Tibial nerve (tissue), 4 donors: ENCODE measurements around the gene ENDOU. TPM values are rescaled to one million over a fixed set of nuclear protein-coding genes. Genes with fewer than 3 reads are reported as not detected.
A peak's percentile ranks its signal among the peaks of the same experiment; 100 is the strongest.

Experiments used
- DNase-seq, 2 donors: peaks; one replicate each; pipeline ENCODE4 v3.0.0-alpha.2; 2019; ENCODE audit warnings: low spot score in 2 of 2
- H3K27ac ChIP-seq, 4 donors: fragments of 200-600 bp; sonication (generic) in 3 of 4; one replicate each; pipeline ENCODE4 v1.5.1; 2017 to 2019; ENCODE audit warnings: mild to moderate bottlenecking in 1 of 4
- H3K27me3 ChIP-seq, 2 donors: fragments of 200-600 bp; sonication (generic) in 1 of 2; one replicate each; pipeline versions ENCODE4 v1.5.1 to v1.6.0; 2017 to 2019
- H3K36me3 ChIP-seq, 3 donors: fragments of 200-600 bp; sonication (generic); one replicate each; pipeline ENCODE4 v1.5.1; 2018 to 2019
- H3K4me1 ChIP-seq, 4 donors: fragments of 200-600 bp; sonication (generic) in 3 of 4; one replicate each; pipeline ENCODE4 v1.5.1; 2017 to 2019
- H3K4me3 ChIP-seq, 4 donors: fragments of 200-600 bp; sonication (generic) in 3 of 4; one replicate each; pipeline ENCODE4 v1.5.1; 2017 to 2019; ENCODE audit warnings: mild to moderate bottlenecking in 1 of 4, moderate library complexity in 1 of 4
- H3K9me3 ChIP-seq, 4 donors: fragments of 200-600 bp; sonication (generic) in 3 of 4; one replicate each; pipeline ENCODE4 v1.5.1; 2017 to 2019
- CTCF ChIP-seq, 5 experiments: fragments of 200-600 bp in 3 of 5; fragments of 450-650 bp in 2 of 5; sonication (generic) in 3 of 5; IDR thresholded peaks; one replicate each; pipeline ENCODE4 v1.5.1; 2016 to 2019; ENCODE audit warnings: antibody characterized with exemption in 5 of 5, mild to moderate bottlenecking in 3 of 5, moderate library complexity in 2 of 5
- EP300 ChIP-seq, 2 donors: sonication (generic); formaldehyde crosslinking; IDR thresholded peaks; one replicate each; pipeline ENCODE4 v1.6.1; 2017; ENCODE audit warnings: antibody characterized with exemption in 2 of 2, mild to moderate bottlenecking in 1 of 2
- POLR2A ChIP-seq, 2 donors: fragments of 450-650 bp; IDR thresholded peaks; one replicate each; pipeline ENCODE4 v1.6.1; 2017; ENCODE audit warnings: antibody characterized with exemption in 2 of 2, mild to moderate bottlenecking in 2 of 2, moderate library complexity in 2 of 2
- WGBS, 2 donors: methylation state at CpG; one replicate each; pipeline ENCODE4 v1.1.5; 2018; 5-methylcytosine and 5-hydroxymethylcytosine counted together
- total RNA-seq, 4 donors: library from RNA; depleted of rRNA; stranded (reverse); fragments of >200 nt; gene quantifications; one replicate each; pipeline ENCODE4 v1.1.0, GENCODE V29; 2016

Gene ENDOU
- total RNA-seq, 4 donors from 2014 or later = 0.30 to 1.2 (median 0.42) TPM; not detected in 1

- whole genome bisulfite sequencing, 2 donors = 15 to 16% methylated on average over 17 of the region's 17 CpGs
- H3K9me3 ChIP-seq = no peaks in the 10 kb centered on the region
- H3K27me3 ChIP-seq = no peaks in the 10 kb centered on the region
- peak overlapping the region; percentile 40 to 99 (median 84) for H3K4me3 ChIP-seq
- H3K36me3 ChIP-seq = no peaks in the 10 kb centered on the region
- H3K27ac ChIP-seq = peak overlapping the region in 3 of 4 donors; percentile 53 to 90 (median 87)
- peaks cover 0 to 58% (median 39%) of the 10 kb centered on the region in 4 donors for H3K4me1 ChIP-seq
- TF ChIP-seq EP300 (IDR thresholded peaks at IDR 0.05) (no peak), CTCF (IDR thresholded peaks at IDR 0.05) (no peak), POLR2A (IDR thresholded peaks at IDR 0.05) (no peak)
- no peak for DNase-seq
Observed at GRCh38 chr12:47772738-47773061, 47.4 kb upstream of the ENDOU start.

- peak overlapping the region in 2 of 4 donors; percentile 40 to 99 for H3K4me3 ChIP-seq
- no peaks in the 10 kb centered on the region for H3K9me3 ChIP-seq
- no peaks in the 10 kb centered on the region for H3K36me3 ChIP-seq
- H3K27me3 ChIP-seq = no peaks in the 10 kb centered on the region
- H3K4me1 ChIP-seq = peaks cover 0 to 53% (median 34%) of the 10 kb centered on the region in 4 donors
- whole genome bisulfite sequencing, 2 donors = 81 to 88% methylated on average over 13 of the region's 13 CpGs
- TF ChIP-seq EP300 (IDR thresholded peaks at IDR 0.05) = no peak
- peak overlapping the region in 1 of 4 donors; percentile 90 for H3K27ac ChIP-seq
- DNase-seq = no peak
Observed at GRCh38 chr12:47772094-47772660, 46.9 kb upstream of the ENDOU start.

- TF ChIP-seq POLR2A (IDR thresholded peaks at IDR 0.05) (no peak), CTCF (IDR thresholded peaks at IDR 0.05) (no peak)
- Histone ChIP-seq H3K27ac (no peak overlapping the region), H3K36me3 (no peaks in the 10 kb centered on the region), H3K27me3 (no peaks in the 10 kb centered on the region), H3K4me1 (peaks cover 0 to 44% (median 25%) of the 10 kb centered on the region in 4 donors), H3K9me3 (no peaks in the 10 kb centered on the region), H3K4me3 (no peak overlapping the region)
- WGBS, 2 donors = 79 to 88% methylated on average over 6 of the region's 6 CpGs
- DNase-seq = no peak
Observed at GRCh38 chr12:47771304-47771703, 46.0 kb upstream of the ENDOU start.

GRCh38 chr12:47770086-47770726 is 44.9 kb upstream of the ENDOU start:
- H3K9me3 ChIP-seq = no peaks in the 10 kb centered on the region
- H3K4me1 ChIP-seq = peaks cover 0 to 33% (median 15%) of the 10 kb centered on the region in 4 donors
- WGBS, 2 donors = 74 to 78% methylated on average over 3 of the region's 3 CpGs
- H3K36me3 ChIP-seq = no peaks in the 10 kb centered on the region
- TF ChIP-seq CTCF (IDR thresholded peaks at IDR 0.05) (no peak), EP300 (IDR thresholded peaks at IDR 0.05) (peak in 1 of 2 donors; percentile 34)
- no peak overlapping the region for H3K4me3 ChIP-seq
- H3K27ac ChIP-seq = peak overlapping the region in 2 of 4 donors; percentile 5 to 32
- no peak for DNase-seq
- H3K27me3 ChIP-seq = no peaks in the 10 kb centered on the region

- H3K4me1 ChIP-seq = peaks cover 0 to 26% (median 8%) of the 10 kb centered on the region in 4 donors
- no peak overlapping the region for H3K4me3 ChIP-seq
- TF ChIP-seq CTCF (IDR thresholded peaks at IDR 0.05) = no peak
- no peak for TF ChIP-seq POLR2A (IDR thresholded peaks at IDR 0.05)
- TF ChIP-seq EP300 (IDR thresholded peaks at IDR 0.05) = no peak
- no peaks in the 10 kb centered on the region for H3K27me3 ChIP-seq
- no peak overlapping the region for H3K27ac ChIP-seq
- WGBS, 2 donors = 88 to 93% methylated on average over 4 of the region's 4 CpGs
- H3K9me3 ChIP-seq = no peaks in the 10 kb centered on the region
- no peaks in the 10 kb centered on the region for H3K36me3 ChIP-seq
- DNase-seq = no peak
Observed at GRCh38 chr12:47769234-47770085, 44.2 kb upstream of the ENDOU start.
